ENCODE results near the gene RBBP4. TPM values are rescaled to one million over a fixed set of nuclear protein-coding genes. Genes with fewer than 3 reads are reported as not detected.

The RBBP4 gene
- total and polyA plus RNA-seq, 2 donors from 2014 or later, result 49.5 to 177 TPM

DNA sequence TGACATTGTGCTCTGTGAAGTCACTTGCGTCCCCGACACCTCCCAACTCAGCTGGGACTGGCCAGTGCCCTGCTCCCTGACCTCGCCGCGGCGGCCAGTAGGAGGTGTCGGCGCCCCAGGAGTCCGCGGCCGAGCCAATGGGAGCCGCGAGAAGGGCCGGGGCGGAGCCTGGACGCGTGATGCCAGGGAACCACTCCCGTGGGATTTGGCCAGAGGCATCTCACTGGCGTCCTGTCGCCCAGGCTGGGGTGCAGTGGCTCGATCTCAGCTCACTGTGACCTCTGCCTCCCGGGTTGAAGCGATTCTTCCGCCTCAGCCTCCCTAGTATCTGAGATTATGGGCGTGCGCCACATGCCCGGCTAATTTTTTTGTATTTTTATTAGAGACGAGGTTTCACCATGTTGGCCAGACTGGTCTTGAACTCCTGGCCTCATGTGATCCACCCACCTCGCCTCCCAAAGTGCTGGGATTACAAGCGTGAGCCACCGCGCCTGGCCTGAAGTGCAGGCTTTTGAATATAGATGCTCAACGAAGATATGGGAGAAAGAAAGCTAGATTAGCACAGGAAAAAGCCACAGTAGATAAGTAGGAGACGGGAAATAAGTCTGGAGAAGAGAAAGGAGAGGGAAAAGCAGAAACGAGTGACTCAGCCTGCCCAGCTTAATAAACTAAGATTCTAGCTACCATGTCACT is 38.7 kb upstream of the RBBP4 start:
- TF ChIP-seq, protein P1, sequence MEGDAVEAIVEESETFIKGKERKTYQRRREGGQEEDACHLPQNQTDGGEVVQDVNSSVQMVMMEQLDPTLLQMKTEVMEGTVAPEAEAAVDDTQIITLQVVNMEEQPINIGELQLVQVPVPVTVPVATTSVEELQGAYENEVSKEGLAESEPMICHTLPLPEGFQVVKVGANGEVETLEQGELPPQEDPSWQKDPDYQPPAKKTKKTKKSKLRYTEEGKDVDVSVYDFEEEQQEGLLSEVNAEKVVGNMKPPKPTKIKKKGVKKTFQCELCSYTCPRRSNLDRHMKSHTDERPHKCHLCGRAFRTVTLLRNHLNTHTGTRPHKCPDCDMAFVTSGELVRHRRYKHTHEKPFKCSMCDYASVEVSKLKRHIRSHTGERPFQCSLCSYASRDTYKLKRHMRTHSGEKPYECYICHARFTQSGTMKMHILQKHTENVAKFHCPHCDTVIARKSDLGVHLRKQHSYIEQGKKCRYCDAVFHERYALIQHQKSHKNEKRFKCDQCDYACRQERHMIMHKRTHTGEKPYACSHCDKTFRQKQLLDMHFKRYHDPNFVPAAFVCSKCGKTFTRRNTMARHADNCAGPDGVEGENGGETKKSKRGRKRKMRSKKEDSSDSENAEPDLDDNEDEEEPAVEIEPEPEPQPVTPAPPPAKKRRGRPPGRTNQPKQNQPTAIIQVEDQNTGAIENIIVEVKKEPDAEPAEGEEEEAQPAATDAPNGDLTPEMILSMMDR (IDR thresholded peaks at IDR 0.05; ENCODE audit: borderline replicate concordance, extremely low read depth, insufficient read depth), result peak; percentile 24
- Histone ChIP-seq H3K36me3 (ENCODE audit: control insufficient read depth in 2 of 3, insufficient read depth in 3 of 3, low read length in 3 of 3) (no peaks in the 10 kb centered on the region), H3K4me1 (ENCODE audit: control insufficient read depth in 2 of 3, insufficient read depth in 2 of 3, low read depth in 1 of 3, low read length in 3 of 3) (no peaks in the 10 kb centered on the region), H3K4me3 (ENCODE audit: low read length in 3 of 3) (peak overlapping the region; percentile 68 to 83 (median 83)), H3K27me3 (ENCODE audit: control insufficient read depth, insufficient read depth, low read length) (no peaks in the 10 kb centered on the region), H3K27ac (ENCODE audit: low read depth in 2 of 2, low read length in 2 of 2) (no peak overlapping the region), H3K9me3 (ENCODE audit: control insufficient read depth in 2 of 3, insufficient read depth in 1 of 3, low read length in 3 of 3) (no peaks in the 10 kb centered on the region), H3K9ac (ENCODE audit: low read length in 3 of 3) (peak overlapping the region; percentile 5 to 46 (median 32))
- intact Hi-C loops (cut with DNase I), result no loop called here
- DNase-seq (peak; percentile 73 to 92 (median 81)), FAIRE-seq (no peak)

DNA sequence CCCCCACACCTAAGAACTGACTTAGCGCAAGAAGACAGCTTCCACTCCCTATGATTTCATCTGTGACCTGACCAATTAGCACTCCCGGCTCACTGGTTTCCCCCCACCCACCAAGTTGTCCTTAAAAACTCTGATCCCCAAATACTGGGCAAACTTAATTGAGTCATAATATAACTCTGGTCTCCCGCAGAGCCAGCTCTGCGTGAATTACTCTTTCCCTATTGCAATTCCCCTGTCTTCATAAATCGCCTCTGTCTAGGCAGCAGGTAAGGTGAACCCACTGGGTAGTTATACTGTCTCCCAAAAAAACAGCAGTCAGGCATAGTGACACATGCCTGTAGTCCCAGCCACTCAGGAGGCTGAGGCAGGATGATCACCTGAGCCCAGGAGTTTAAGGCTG is 37.5 kb upstream of the RBBP4 start:
- DNase-seq (no peak), FAIRE-seq (no peak)
- no peaks in the 10 kb centered on the region for H3K27me3 ChIP-seq (ENCODE audit: control insufficient read depth, insufficient read depth, low read length)
- H3K36me3 ChIP-seq (ENCODE audit: control insufficient read depth in 2 of 3, insufficient read depth in 3 of 3, low read length in 3 of 3), result no peaks in the 10 kb centered on the region
- no peaks in the 10 kb centered on the region for H3K9me3 ChIP-seq (ENCODE audit: control insufficient read depth in 2 of 3, insufficient read depth in 1 of 3, low read length in 3 of 3)
- H3K27ac ChIP-seq (ENCODE audit: low read depth in 2 of 2, low read length in 2 of 2), result no peak overlapping the region
- H3K4me3 ChIP-seq (ENCODE audit: low read length in 3 of 3), result no peak overlapping the region
- intact Hi-C loops (cut with DNase I), result no loop called here
- no peak overlapping the region for H3K9ac ChIP-seq (ENCODE audit: low read length in 3 of 3)
- TF ChIP-seq, protein P1 (IDR thresholded peaks at IDR 0.05; ENCODE audit: borderline replicate concordance, extremely low read depth, insufficient read depth), result no peak
- no peaks in the 10 kb centered on the region for H3K4me1 ChIP-seq (ENCODE audit: control insufficient read depth in 2 of 3, insufficient read depth in 2 of 3, low read depth in 1 of 3, low read length in 3 of 3)

DNA sequence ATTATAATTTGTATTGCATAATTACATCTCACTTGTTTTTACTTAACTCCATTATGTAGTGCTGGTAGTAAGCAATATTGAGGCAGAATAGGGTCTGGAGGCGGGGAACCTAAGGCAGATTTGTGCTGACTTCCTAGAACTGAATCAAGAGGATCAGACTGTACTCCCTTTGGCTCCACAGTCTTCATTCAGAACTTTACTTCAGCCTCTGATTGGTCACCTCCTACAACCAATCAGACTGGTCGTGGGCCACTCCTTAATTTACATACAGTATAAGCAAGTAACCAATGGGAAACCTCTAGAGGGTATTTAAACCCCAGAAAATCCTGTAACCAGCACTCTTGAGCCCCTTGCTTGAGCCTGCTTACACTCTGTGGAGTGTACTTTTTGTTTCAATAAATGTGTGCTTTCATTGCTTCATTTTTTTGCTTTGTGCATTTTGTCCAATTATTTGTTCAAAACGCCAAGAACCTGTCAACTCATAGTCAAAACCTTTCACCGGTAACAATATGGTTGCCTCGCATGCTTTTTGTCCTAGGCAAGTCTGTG is 32.3 kb upstream of the RBBP4 start:
- no peaks in the 10 kb centered on the region for H3K36me3 ChIP-seq (ENCODE audit: control insufficient read depth in 2 of 3, insufficient read depth in 3 of 3, low read length in 3 of 3)
- DNase-seq (no peak), FAIRE-seq (no peak)
- TF ChIP-seq, protein P1 (IDR thresholded peaks at IDR 0.05; ENCODE audit: borderline replicate concordance, extremely low read depth, insufficient read depth), result no peak
- H3K27ac ChIP-seq (ENCODE audit: low read depth in 2 of 2, low read length in 2 of 2), result no peak overlapping the region
- no peak overlapping the region for H3K4me3 ChIP-seq (ENCODE audit: low read length in 3 of 3)
- no peaks in the 10 kb centered on the region for H3K27me3 ChIP-seq (ENCODE audit: control insufficient read depth, insufficient read depth, low read length)
- no peaks in the 10 kb centered on the region for H3K4me1 ChIP-seq (ENCODE audit: control insufficient read depth in 2 of 3, insufficient read depth in 2 of 3, low read depth in 1 of 3, low read length in 3 of 3)
- H3K9me3 ChIP-seq (ENCODE audit: control insufficient read depth in 2 of 3, insufficient read depth in 1 of 3, low read length in 3 of 3), result no peaks in the 10 kb centered on the region
- H3K9ac ChIP-seq (ENCODE audit: low read length in 3 of 3), result no peak overlapping the region
- intact Hi-C loops (cut with DNase I), result no loop called here

Data from kidney (tissue), 14 donors.